BLaER1 treated with 17β-estradiol and CSF1 and Interleukin-3, amounts not matched to agents 10 nM and 100 nM (cell line): Measurements from ENCODE around the gene CERS6.

Experiments used
- H3K27ac ChIP-seq, 11 experiments: shearing (Covaris generic); formaldehyde crosslinking; 2 replicates each; pipeline ENCODE4 v1.8.1; 2022
- H3K27me3 ChIP-seq, 11 experiments: shearing (Covaris generic); formaldehyde crosslinking; 2 replicates each; pipeline ENCODE4 v1.8.1; 2022
- H3K36me3 ChIP-seq, 11 experiments: shearing (Covaris generic); formaldehyde crosslinking; 2 replicates each; pipeline ENCODE4 v1.8.1; 2022
- H3K4me1 ChIP-seq, 10 experiments: shearing (Covaris generic); formaldehyde crosslinking; 2 replicates each; pipeline ENCODE4 v1.8.1; 2022
- H3K4me2 ChIP-seq, 11 experiments: shearing (Covaris generic); formaldehyde crosslinking; 2 replicates each; pipeline ENCODE4 v1.8.1; 2022
- H3K4me3 ChIP-seq, 10 experiments: shearing (Covaris generic); formaldehyde crosslinking; 2 replicates each; pipeline ENCODE4 v1.8.1; 2022
- H3K9ac ChIP-seq, 11 experiments: shearing (Covaris generic); formaldehyde crosslinking; 2 replicates each; pipeline ENCODE4 v1.8.1; 2022
- H3K9me3 ChIP-seq, 11 experiments: shearing (Covaris generic); formaldehyde crosslinking; replicated peaks in 1 of 11; 2 replicates each; pipeline ENCODE4 v1.8.1; 2022
- H4K20me1 ChIP-seq, 11 experiments: shearing (Covaris generic); formaldehyde crosslinking; 2 replicates each; pipeline ENCODE4 v1.8.1; 2022
- Cebpa-rat ChIP-seq, 11 experiments: shearing (Covaris generic); IDR thresholded peaks; 2 replicates each; pipeline ENCODE4 v1.8.1; 2022

CERS6 gene

GRCh38 chr2:168601741-168602140, 145.7 kb downstream of the CERS6 start:
- Histone ChIP-seq H4K20me1 (peaks cover 0 to 24% (median 0%) of the 10 kb centered on the region in 11 experiments; a peak in 6 of 22 replicates), H3K4me3 (no peak overlapping the region), H3K27me3 (no peaks in the 10 kb centered on the region), H3K36me3 (peaks cover 22 to 55% (median 39%) of the 10 kb centered on the region in 11 experiments), H3K9me3 (peaks cover 27 to 49% (median 45%) of the 10 kb centered on the region in 11 experiments), H3K9ac (no peak overlapping the region), H3K27ac (no peak overlapping the region), H3K4me1 (peaks cover 0 to 45% (median 0%) of the 10 kb centered on the region in 10 experiments; a peak in 7 of 20 replicates), H3K4me2 (peak overlapping the region in 3 of 11 experiments; percentile 15 to 72 (median 49); a peak in 5 of 22 replicates)
- no peak for TF ChIP-seq Cebpa-rat (IDR thresholded peaks at IDR 0.05)

- peak overlapping the region in 2 of 11 experiments; percentile 49 to 72; a peak in 4 of 22 replicates for H3K4me2 ChIP-seq
- peaks cover 30 to 55% (median 49%) of the 10 kb centered on the region in 11 experiments for H3K9me3 ChIP-seq
- H4K20me1 ChIP-seq: peaks cover 0 to 18% (median 0%) of the 10 kb centered on the region in 11 experiments; a peak in 4 of 22 replicates
- no peak overlapping the region for H3K4me3 ChIP-seq
- peaks cover 22 to 58% (median 41%) of the 10 kb centered on the region in 11 experiments for H3K36me3 ChIP-seq
- peaks cover 0 to 45% (median 0%) of the 10 kb centered on the region in 10 experiments; a peak in 7 of 20 replicates for H3K4me1 ChIP-seq
- H3K27me3 ChIP-seq: no peaks in the 10 kb centered on the region
- no peak overlapping the region for H3K9ac ChIP-seq
- no peak overlapping the region for H3K27ac ChIP-seq
- no peak for TF ChIP-seq Cebpa-rat (IDR thresholded peaks at IDR 0.05)
These were observed 146.3 kb downstream of the CERS6 start for GRCh38 chr2:168602379-168602778.

- H3K4me3 ChIP-seq: no peak overlapping the region
- H3K9ac ChIP-seq: no peak overlapping the region
- peaks cover 22 to 58% (median 43%) of the 10 kb centered on the region in 11 experiments for H3K36me3 ChIP-seq
- H3K4me1 ChIP-seq: peaks cover 0 to 45% (median 0%) of the 10 kb centered on the region in 10 experiments; a peak in 7 of 20 replicates
- H4K20me1 ChIP-seq: peaks cover 0 to 13% (median 0%) of the 10 kb centered on the region in 11 experiments; a peak in 4 of 22 replicates
- H3K27ac ChIP-seq: no peak overlapping the region; a peak in 1 of 22 replicates
- H3K27me3 ChIP-seq: no peaks in the 10 kb centered on the region
- peaks cover 30 to 55% (median 52%) of the 10 kb centered on the region in 11 experiments for H3K9me3 ChIP-seq
- no peak for TF ChIP-seq Cebpa-rat (IDR thresholded peaks at IDR 0.05)
- H3K4me2 ChIP-seq: peak overlapping the region in 2 of 11 experiments; percentile 49 to 72; a peak in 4 of 22 replicates
These were observed 146.9 kb downstream of the CERS6 start for GRCh38 chr2:168602846-168603401.

GRCh38 chr2:168603439-168603961, 147.4 kb downstream of the CERS6 start:
- Histone ChIP-seq H3K4me1 (peaks cover 0 to 45% (median 0%) of the 10 kb centered on the region in 10 experiments; a peak in 7 of 20 replicates), H3K27me3 (no peaks in the 10 kb centered on the region), H3K4me3 (no peak overlapping the region), H3K9ac (no peak overlapping the region), H3K4me2 (peak overlapping the region in 2 of 11 experiments; percentile 49 to 72; a peak in 4 of 22 replicates), H3K36me3 (peaks cover 22 to 58% (median 43%) of the 10 kb centered on the region in 11 experiments), H3K27ac (no peak overlapping the region; a peak in 1 of 22 replicates), H3K9me3 (peaks cover 30 to 61% (median 55%) of the 10 kb centered on the region in 11 experiments), H4K20me1 (peaks cover 0 to 9% (median 0%) of the 10 kb centered on the region in 11 experiments; a peak in 5 of 22 replicates)
- TF ChIP-seq Cebpa-rat (IDR thresholded peaks at IDR 0.05): no peak

GRCh38 chr2:168604252-168604651, 148.2 kb downstream of the CERS6 start:
- Histone ChIP-seq H3K9ac (no peak overlapping the region), H3K27me3 (no peaks in the 10 kb centered on the region), H4K20me1 (peaks cover 0 to 9% (median 0%) of the 10 kb centered on the region in 11 experiments; a peak in 5 of 22 replicates), H3K27ac (no peak overlapping the region), H3K4me1 (peaks cover 0 to 45% (median 0%) of the 10 kb centered on the region in 10 experiments; a peak in 7 of 20 replicates), H3K36me3 (peaks cover 22 to 63% (median 48%) of the 10 kb centered on the region in 11 experiments), H3K9me3 (peaks cover 30 to 68% (median 60%) of the 10 kb centered on the region in 11 experiments), H3K4me2 (no peak overlapping the region; a peak in 1 of 22 replicates), H3K4me3 (no peak overlapping the region)
- TF ChIP-seq Cebpa-rat (IDR thresholded peaks at IDR 0.05): no peak

- Histone ChIP-seq H3K27ac (no peak overlapping the region), H3K9ac (no peak overlapping the region), H3K27me3 (no peaks in the 10 kb centered on the region), H3K36me3 (peaks cover 36 to 71% (median 63%) of the 10 kb centered on the region in 11 experiments), H3K9me3 (peaks cover 38 to 70% (median 63%) of the 10 kb centered on the region in 11 experiments), H4K20me1 (peaks cover 0 to 9% (median 0%) of the 10 kb centered on the region in 11 experiments; a peak in 4 of 22 replicates), H3K4me3 (no peak overlapping the region), H3K4me2 (no peak overlapping the region), H3K4me1 (peaks cover 0 to 20% (median 3%) of the 10 kb centered on the region in 10 experiments; a peak in 9 of 20 replicates)
- TF ChIP-seq Cebpa-rat (IDR thresholded peaks at IDR 0.05): 0 out of 22 replicates have a peak, but pooled peaks of 1 of the 11 experiments have one; percentile 15
These were observed 151.9 kb downstream of the CERS6 start for GRCh38 chr2:168607992-168608391.

GRCh38 chr2:168608796-168609195, 152.7 kb downstream of the CERS6 start:
- Histone ChIP-seq H4K20me1 (peaks cover 0 to 9% (median 0%) of the 10 kb centered on the region in 11 experiments; a peak in 4 of 22 replicates), H3K4me3 (no peak overlapping the region), H3K27me3 (no peaks in the 10 kb centered on the region), H3K9me3 (peaks cover 41 to 70% (median 63%) of the 10 kb centered on the region in 11 experiments), H3K36me3 (peaks cover 43 to 72% (median 63%) of the 10 kb centered on the region in 11 experiments), H3K4me2 (no peak overlapping the region), H3K27ac (no peak overlapping the region), H3K9ac (no peak overlapping the region), H3K4me1 (peaks cover 0 to 12% (median 0%) of the 10 kb centered on the region in 10 experiments; a peak in 5 of 20 replicates)
- no peak for TF ChIP-seq Cebpa-rat (IDR thresholded peaks at IDR 0.05)

- no peak overlapping the region for H3K9ac ChIP-seq
- no peak overlapping the region for H3K4me3 ChIP-seq
- peaks cover 32 to 73% (median 65%) of the 10 kb centered on the region in 11 experiments for H3K36me3 ChIP-seq
- H3K4me2 ChIP-seq: no peak overlapping the region
- H3K9me3 ChIP-seq: peaks cover 38 to 70% (median 63%) of the 10 kb centered on the region in 11 experiments
- peaks cover 0 to 9% (median 0%) of the 10 kb centered on the region in 11 experiments; a peak in 4 of 22 replicates for H4K20me1 ChIP-seq
- no peak overlapping the region for H3K27ac ChIP-seq
- peaks cover 0 to 12% (median 0%) of the 10 kb centered on the region in 10 experiments; a peak in 4 of 20 replicates for H3K4me1 ChIP-seq
- no peak for TF ChIP-seq Cebpa-rat (IDR thresholded peaks at IDR 0.05)
- H3K27me3 ChIP-seq: no peaks in the 10 kb centered on the region
These were observed 155.0 kb downstream of the CERS6 start for GRCh38 chr2:168611091-168611490.
